Hematopoietic multipotent progenitor cell (in vitro differentiated cells): ENCODE measurements around the gene GAS2. TPM values are rescaled to one million over a fixed set of nuclear protein-coding genes. Genes with fewer than 3 reads are reported as not detected.
A peak's percentile ranks its signal among the peaks of the same experiment; 100 is the strongest.

Source experiments
- DNase-seq, 3 donors: peaks; one replicate each; pipeline ENCODE4 v3.0.0-alpha.2; 2011 to 2015; ENCODE audit warnings: low read depth in 2 of 3, low spot score in 2 of 3
- total RNA-seq: library from RNA; depleted of rRNA; stranded (reverse); fragments of >200 nt; gene quantifications from one replicate; pipeline ENCODE4 v1.2.3, GENCODE V29; 2012

Gene GAS2
- total RNA-seq, 1 donor, result 4.8 TPM

DNA sequence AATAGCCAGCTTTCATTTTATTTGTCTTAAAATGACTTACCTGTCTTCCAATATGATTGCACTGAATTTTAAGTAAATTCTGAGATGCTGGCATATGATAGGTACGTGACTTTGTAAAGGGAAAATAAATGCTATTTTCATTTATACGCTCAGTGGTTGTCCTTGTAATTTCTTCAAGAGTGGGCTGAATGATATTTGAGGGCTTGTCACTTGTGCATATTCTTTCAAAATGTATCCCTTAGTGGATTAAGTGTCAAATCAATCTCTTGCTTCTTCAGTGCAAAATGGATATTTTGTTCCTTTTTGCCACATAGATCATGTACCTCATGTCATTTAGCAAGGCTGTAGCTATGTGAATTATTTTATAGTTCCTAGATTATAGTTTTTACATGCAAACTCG is 56.9 kb downstream of the GAS2 start:
- DNase-seq, result no peak

DNA sequence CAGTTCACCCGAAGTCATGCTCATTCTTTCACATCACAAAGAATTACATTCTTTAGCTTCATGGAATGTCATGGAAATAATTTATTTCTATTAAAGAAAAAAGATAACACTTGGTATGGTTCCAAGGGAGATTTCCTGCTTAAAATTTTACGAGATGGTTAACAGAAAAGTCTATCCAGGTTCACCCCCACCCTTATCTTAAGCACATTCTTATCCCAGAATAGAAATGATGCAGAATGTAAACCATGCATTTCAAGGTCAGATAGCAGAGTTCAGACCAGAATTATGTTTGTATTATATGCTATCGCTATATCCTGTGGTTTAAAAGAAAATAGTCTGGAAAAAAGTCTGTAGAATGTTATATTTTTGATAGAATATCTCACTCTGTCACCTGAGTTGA is 58.7 kb downstream of the GAS2 start:
- no peak for DNase-seq

DNA sequence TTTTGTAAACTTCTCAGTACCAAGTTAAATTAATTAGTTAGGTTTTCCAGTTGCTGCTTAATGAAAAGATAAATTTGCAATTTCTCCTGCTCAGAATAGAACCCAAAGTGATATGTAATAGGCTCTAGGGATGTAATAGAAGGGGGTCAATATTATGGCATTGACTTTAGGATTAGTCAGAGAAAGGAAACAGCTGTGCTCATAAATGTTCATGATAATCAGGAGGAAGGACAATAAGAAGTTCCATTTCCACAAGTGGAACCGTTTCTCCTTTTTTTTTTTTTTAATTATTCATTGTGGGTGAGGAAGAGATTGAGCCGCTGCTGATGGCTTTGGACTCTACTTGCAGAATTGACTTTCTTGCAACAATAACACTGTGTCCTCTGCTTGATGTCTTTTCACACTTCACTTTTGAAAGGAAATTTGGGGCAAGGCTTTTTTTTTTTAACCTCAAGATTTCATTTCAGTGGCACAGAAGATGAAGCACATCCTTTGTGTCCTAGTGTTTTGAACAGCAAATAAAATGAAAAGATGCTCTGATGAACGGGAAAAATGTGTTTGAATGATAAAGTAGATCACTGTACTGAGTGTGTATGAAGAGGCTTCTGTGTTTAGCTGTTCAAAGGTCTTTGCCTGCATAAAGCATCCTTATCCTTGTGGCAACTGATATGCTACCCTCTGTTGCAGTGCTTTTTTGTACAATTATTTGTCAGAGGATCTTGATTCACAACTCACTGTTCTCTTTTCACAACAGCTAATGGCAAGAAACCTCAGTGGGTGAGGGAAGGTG is 62.4 kb downstream of the GAS2 start:
- DNase-seq, result no peak

DNA sequence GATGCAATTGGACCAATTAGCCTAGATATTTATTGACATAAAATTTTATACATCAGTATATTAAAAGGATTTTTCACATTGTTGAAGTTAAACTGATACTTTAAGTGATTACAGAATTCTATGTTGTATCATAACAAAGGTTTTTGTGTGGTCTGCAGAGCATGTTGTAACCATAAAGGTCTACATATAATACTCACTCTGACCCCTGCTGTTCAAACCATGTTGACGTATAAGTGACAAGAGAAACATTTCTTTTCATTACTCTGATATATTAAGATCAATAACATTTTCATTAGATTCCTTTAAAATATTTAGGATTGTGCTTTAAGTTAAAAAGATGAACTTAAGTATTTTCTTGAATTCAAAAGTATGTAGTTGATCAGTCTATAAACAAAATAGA is 63.9 kb downstream of the GAS2 start:
- DNase-seq, result peak in 1 of 3 donors; percentile 16

DNA sequence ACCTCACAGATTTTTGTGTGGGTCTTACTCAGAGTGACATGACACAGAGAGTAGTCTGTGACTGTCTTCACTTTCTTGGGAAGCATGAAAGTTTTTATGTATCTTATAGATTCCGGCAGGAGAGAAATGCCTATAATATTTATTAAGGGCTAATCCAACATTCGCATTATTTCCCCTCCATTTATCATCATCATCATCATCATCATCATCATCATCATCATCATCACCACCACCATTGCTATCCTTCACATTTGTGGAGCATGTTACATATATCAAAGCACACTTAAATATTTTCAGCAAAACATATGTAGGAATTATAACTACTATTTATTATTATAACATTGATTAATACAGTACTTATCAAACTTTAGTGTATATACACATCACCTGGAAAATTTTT is 66.2 kb downstream of the GAS2 start:
- no peak for DNase-seq

DNA sequence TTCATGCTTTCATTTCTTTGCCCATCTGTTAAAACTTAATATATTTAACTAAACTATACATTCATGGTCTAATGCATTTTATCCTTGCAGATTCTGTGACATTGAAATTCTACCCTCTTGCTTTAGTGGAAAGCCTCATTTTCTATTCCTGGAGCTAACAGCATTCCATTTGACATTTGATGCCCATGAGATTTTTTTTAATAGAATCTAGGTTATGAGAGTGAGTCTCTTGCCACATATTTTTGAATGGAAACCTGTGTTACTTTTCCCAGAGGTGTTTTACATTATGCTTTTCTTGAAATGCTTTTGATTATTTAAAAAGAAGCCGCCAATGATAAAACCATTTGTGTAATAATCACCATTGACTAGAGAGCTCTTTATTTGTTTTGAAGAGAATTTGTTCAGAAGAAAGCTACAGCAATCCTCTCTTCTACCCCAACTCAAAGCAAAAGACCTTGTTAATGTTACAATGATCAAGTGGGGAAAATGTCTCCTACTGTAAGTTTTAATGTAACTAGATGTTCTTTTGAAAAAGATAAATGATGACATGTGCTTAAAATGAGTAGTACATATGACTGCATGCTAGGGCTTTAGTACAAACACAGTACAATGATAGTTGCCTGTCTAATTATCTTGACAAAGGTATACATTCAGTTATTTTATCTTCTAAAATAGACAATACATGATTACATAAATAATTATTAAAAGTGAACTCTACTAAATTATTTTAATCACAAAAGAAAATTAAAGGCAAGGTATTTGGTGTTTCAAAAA is 67.3 kb downstream of the GAS2 start:
- no peak for DNase-seq

DNA sequence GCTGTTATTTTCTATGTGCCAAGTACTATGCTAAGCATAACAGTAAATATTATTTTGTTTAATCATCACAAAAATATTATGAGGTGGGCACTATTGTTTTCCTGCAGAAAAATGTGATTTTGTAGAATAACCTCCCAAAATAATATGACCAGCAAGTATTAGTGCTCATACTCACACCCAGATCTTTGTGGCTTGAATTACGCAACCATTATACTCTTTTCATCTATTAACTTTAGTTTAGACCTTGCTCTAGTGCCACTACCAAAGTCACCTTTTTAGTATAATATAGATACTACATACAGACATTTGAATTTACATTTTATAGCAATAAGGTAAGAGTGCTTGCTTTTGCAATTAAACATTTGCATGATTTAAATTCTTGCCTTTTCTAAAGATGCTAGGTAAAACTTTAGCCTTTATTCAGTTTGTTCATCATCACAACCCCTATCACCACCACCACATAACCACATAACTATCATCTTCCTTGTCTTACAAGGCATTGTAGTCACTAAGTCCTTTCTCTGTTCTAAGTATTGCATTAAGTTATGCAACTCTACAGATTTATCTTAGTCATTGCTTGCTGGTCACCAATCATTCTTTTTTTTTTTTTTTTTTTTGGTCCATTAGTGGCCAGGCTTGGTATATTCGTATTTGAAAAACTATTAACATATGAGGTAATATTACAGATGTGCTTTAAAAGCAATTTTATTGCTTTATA is 68.4 kb downstream of the GAS2 start:
- DNase-seq, result no peak

DNA sequence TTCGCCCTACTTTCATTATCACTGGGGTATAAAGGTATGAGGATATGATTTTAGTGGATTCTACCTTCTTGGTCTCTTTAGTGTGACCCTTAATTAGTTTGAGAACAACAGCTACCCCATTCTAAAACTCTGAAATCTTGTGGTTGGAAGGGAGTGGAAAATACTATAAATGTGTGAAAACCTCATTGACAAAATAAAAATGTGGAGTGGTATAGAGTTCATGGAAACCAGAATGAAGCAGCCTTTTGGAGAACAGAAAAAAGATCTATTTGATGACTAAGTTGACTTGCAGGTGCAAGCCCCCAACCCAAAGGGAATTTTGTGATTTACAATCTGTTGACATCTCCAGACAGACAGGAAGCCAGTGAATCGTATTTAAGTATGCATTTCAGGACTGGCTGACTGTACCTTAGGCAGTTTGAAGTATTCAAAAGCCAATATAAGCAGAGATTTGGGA is 75.8 kb downstream of the GAS2 start:
- DNase-seq, result peak in 1 of 3 donors; percentile 2

DNA sequence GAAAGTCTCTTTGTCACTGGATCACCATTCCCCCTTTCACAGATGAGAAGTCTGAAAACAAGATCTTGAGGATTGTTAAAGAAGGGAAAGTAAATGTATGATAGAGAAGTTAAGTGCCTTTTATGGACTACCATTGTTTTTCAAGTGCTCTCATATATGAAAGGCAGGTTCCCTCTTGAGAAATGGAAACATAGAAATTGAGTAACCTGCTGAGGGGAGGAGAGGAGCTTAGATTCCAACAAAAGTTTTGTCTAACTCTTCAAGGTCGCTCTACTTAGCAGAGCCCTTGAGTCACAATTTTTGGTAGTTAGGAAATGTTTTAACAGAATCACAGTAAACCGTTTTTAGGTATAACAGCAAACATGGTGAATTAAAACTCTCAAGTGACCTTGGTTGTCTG is 83.1 kb downstream of the GAS2 start:
- no peak for DNase-seq

DNA sequence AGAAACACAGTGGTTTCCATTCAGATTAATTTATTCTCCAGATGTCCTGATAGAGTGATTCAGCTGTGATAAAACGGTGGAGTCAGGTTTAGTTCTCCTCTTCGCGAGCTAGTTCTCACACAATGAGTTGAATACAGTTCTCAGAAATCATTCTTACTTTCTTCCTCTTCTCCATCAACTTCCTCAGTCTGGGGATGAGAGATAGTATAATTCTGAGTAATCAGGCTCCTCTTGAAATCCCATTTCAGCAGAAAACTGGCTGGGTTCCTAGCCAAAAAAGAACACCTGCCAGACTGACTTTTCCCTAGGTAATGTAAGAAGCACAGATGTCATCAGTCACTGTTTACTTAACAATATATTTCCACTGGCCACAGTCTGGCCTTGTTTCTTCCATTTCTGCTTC is 86.5 kb downstream of the GAS2 start:
- DNase-seq, result peak in 1 of 3 donors; percentile 45

DNA sequence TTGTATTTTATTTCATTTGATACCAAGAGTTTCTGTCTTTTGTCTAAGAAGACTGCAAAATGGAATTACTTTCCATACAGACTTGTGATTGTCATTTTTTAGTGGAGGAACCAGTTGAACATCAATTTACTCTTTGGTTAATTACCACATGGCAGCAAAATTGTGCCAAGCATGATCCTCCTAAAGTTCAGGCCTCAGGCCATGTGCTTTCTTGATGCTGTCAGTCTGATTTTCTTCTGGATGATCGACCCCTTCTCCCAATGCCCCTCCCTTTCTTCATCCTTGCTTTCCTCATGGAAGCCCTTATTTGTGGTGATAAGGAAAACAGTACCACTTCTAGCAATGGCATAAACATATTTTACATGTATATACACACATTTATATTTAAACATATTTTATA is 87.0 kb downstream of the GAS2 start:
- DNase-seq, result no peak

DNA sequence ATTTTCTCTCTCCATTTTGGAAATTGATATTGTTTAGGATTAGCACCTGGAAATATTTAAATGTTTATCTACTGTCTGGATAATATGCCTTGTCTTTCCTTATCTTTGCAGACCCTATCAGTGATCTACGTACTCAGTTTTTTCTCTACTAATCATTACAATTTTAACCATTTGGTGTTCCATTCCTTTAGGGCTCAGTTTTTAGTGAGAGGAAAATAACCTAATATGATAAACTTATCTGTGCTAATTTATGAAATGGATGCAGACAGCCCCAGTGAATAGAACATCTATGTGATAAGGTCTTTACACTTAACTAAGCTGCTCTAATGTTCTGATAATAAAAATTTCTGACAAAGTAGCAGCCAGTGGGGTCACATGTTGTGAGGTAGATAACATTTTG is 94.7 kb downstream of the GAS2 start:
- no peak for DNase-seq

DNA sequence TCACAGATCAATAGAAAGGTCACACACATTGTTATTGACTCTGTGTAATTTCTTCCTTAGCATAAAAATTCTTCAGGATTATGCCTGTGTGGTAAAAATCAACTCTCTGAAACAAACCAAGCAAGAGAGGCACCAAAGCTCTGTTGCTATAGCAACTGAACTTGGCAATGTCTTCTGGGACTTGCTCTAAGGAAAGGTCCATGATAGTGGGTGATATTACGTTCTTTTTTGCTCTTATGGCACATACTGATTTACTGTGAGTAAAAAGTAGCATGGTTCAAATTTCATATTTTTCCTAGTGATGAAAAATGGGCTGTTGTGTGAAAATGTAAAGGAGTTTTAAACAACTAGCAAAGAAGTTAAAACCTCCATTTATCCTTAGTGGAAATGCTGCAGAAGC is 96.8 kb downstream of the GAS2 start:
- no peak for DNase-seq

DNA sequence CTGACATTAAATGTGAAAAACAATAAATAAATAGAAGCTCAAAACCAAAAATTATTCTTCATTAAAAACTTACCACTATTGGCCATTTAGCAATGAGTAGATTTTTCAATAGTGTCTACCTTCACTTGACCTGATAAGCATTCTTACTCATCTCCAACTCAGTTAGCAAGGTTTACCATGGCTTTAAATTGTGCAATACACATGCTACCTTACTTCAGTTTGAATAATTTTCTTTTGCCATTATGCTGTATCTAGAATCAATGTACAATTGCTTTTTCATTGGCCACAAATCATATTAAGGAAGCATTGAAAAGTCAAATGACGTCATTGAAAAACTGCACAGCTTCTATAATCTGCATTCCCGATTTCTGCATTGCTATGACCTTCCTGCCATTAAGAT is 98.3 kb downstream of the GAS2 start:
- no peak for DNase-seq

DNA sequence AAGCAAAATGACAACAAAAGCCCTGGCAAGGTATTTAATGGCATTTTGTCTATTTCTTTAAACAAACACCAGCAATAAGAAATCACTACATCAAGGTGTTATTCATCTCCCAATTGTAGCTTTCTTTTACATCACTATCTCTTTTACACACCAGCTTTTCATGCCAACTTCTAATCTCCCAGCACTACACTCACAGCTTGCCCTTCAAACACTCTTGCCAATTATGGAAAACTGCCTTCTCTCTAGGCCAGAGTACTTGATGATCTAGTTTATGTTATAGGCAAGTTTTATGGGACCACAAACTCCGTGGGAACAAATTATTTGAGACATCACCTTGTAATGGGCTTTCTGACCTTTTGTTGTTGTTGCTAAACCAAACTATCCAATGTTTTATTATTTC is 101.9 kb downstream of the GAS2 start:
- DNase-seq, result no peak

DNA sequence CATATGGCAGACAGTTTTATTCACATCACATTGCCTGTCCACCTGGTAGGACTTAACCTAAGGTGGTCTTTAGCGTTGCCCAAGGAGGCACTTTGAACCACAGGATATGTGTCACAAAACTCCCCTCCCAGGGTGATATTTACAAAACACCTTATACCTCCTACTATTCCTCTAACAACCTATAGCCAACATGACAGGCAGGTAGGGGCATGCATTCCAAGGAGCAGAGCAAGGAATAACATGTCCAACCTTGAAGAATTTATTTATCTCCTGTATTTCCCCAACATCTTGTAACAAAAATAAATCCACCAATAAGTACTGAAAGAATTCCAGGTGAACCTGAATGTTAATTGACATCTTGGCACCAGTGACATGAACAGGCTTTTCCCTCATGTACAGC is 102.7 kb downstream of the GAS2 start:
- no peak for DNase-seq

DNA sequence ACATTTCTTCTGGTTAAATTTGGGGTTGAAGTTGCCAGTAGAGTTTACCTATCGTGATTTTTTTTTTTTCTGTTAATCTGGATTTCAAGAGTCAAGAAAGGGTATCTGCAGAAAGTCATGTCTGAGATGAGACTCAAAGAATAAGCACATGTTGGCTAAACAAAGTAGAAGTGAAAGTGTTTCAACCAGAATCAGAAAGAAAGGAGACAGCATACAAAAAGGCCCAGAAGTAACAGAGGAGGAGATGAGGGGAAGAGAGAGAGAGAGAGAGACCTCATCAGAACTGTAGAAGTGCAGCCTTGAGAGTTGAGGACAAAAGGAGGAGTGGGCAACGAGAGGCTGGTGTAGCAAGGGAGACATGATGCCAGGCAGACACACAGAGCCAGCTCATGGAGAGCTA is 108.3 kb downstream of the GAS2 start:
- DNase-seq, result no peak

DNA sequence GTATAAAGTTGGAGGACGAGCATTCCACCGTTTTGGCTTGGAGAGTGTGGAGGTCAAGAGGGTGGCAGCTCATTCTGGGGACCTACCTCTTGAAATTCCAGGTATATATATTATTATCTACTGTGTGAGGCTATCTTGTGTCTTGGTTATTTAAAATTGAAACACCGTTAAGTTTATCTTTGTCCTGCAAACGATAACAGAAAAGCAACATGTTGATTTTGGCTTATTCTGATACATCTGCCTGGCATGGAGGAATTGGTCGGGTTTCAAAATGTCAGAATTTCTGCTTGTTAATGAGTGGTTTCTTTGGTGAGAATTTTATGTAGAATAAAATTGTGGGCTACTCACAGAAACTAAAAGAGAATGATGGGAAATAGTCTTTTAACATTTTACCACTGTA is 108.8 kb downstream of the GAS2 start:
- no peak for DNase-seq

DNA sequence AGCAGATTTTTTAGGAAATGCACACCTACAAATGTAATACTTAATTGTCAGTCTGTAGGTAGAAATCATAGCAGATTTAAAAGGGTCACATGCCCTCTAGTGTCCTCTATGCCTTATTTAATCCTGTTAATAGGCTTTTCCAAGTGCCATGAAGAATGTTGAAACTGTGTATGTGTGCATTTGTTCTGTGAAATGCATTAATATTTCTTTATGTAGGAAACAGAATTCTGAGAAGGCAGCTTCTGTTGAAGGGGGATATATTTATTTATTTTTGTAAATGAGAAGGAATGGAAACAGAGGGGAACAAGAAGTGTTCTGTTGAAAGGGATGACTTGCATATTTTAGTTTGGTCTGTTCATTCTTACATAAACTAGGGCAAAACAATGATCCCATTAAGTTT is 112.2 kb downstream of the GAS2 start:
- DNase-seq, result peak in 1 of 3 donors; percentile 30

DNA sequence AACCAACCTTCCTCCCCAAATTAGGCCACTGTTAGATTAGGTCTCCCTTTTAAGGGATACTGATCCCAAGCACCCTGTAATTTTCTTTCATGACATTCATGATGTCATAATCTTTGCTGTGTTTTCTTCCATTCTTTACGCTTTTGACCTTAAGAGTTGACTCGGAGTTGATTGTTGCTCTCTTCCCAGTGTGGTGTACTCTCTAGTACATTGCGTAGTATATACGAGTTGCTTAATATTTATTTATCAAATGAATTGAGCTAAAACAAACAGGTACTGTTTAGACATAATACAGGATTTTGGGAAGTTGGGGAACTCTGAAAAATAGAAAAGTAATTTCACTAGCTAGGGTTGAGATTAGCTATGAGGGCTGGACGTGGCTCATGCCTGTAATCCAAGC is 113.4 kb downstream of the GAS2 start:
- DNase-seq, result no peak

DNA sequence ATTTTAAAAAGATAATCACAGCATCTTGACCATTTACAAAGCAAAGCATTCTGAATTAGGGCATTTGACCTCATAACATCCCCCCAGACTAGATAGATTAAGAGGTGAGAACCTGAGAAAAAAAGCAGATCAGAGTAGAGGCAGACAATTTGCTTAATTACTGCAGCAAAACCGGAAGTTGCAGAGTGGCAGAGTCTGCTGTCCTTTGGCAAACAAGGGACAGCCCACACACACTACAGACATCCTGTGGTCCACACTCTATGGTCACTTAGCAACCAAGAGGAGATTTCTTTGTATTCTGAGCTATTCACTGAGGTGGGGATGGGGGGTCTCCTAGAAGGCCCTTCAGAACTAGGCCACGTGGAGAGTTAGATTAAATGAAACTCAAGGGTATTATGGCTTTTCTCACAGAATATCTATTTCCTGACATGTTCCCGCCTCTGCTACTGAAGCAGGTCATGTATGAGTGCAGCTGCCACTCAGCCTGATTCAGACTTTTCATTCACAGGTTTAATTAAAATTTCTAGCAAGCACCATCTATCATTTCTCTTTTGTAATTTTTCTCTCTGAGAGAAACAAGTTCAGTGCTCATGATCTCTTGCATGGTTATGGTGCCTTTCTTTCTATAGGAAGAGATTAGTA is 114.7 kb downstream of the GAS2 start:
- DNase-seq, result no peak
